Liver (tissue), 9 donors: ENCODE results near the gene EHD4. TPM values are rescaled to one million over a fixed set of nuclear protein-coding genes. Genes with fewer than 3 reads are reported as not detected.

Experiments
- DNase-seq: peaks from one replicate; pipeline ENCODE4 v3.0.0-alpha.2; 2017; ENCODE audit warnings: low spot score
- H3K27ac ChIP-seq, 2 donors: one replicate each; pipeline ENCODE4 v1.7.0; 2013; ENCODE audit warnings: inconsistent platforms in 2 of 2, low read length in 2 of 2, control low read depth in 1 of 2, low read depth in 1 of 2, mild to moderate bottlenecking in 1 of 2
- H3K27me3 ChIP-seq, 4 donors: one replicate each; pipeline versions ENCODE4 v1.6.1 to v1.7.0; 2013; ENCODE audit warnings: low read length in 3 of 4, inconsistent platforms in 1 of 4, mild to moderate bottlenecking in 1 of 4, moderate library complexity in 1 of 4; ENCODE audit not compliant: control insufficient read depth in 4 of 4, insufficient read depth in 4 of 4
- H3K36me3 ChIP-seq, 4 donors: one replicate each; pipeline versions ENCODE4 v1.6.1 to v1.7.0; 2013; ENCODE audit warnings: low read length in 3 of 4, mild to moderate bottlenecking in 3 of 4, low read depth in 1 of 4, moderate library complexity in 1 of 4; ENCODE audit not compliant: control insufficient read depth in 4 of 4, insufficient read depth in 3 of 4
- H3K4me1 ChIP-seq, 4 donors: one replicate each; pipeline versions ENCODE4 v1.6.1 to v1.7.0; 2013; ENCODE audit warnings: low read length in 3 of 4, mild to moderate bottlenecking in 3 of 4, moderate library complexity in 1 of 4; ENCODE audit not compliant: control insufficient read depth in 4 of 4, insufficient read depth in 4 of 4
- H3K4me3 ChIP-seq, 3 donors: one replicate each; pipeline versions ENCODE4 v1.6.1 to v1.7.0; 2013; ENCODE audit warnings: low read length in 3 of 3, control low read depth in 1 of 3, low read depth in 1 of 3, mild to moderate bottlenecking in 1 of 3
- H3K9ac ChIP-seq, 2 donors: one replicate each; pipeline ENCODE4 v1.7.0; 2013; ENCODE audit warnings: low read length in 2 of 2, mild to moderate bottlenecking in 2 of 2, moderate library complexity in 2 of 2, control low read depth in 1 of 2, low read depth in 1 of 2
- H3K9me3 ChIP-seq, 4 donors: one replicate each; pipeline versions ENCODE4 v1.6.1 to v1.7.0; 2013; ENCODE audit warnings: low read length in 3 of 4; ENCODE audit not compliant: control insufficient read depth in 4 of 4
- ATF3 ChIP-seq: IDR thresholded peaks from 2 replicates; pipeline ENCODE4 v1.6.1; 2016; ENCODE audit warnings: antibody characterized with exemption
- CTCF ChIP-seq: fragments of 150-350 bp; IDR thresholded peaks from 2 replicates; pipeline ENCODE4 v1.5.1; 2017; ENCODE audit warnings: improper control_type of control experiment, low read depth, low read length; ENCODE audit not compliant: missing input control
- FOXA1 ChIP-seq: IDR thresholded peaks from 2 replicates; pipeline ENCODE4 v1.6.1; 2016; ENCODE audit warnings: antibody characterized with exemption
- FOXA2 ChIP-seq: IDR thresholded peaks from 2 replicates; pipeline ENCODE4 v1.6.1; 2016; ENCODE audit warnings: antibody characterized with exemption
- GABPA ChIP-seq, 2 donors: IDR thresholded peaks in 1 of 2; conservative IDR thresholded peaks in 1 of 2; 2 replicates each; pipeline ENCODE4 v1.6.1; 2016; ENCODE audit warnings: antibody characterized with exemption in 2 of 2, mild to moderate bottlenecking in 1 of 2, moderate library complexity in 1 of 2
- HNF4A ChIP-seq, 2 donors: conservative IDR thresholded peaks; 2 replicates each; pipeline ENCODE4 v1.6.1; 2016; ENCODE audit warnings: antibody characterized with exemption in 2 of 2, mild to moderate bottlenecking in 2 of 2
- HNF4G ChIP-seq: IDR thresholded peaks from 2 replicates; pipeline ENCODE4 v1.6.1; 2016; ENCODE audit warnings: antibody characterized with exemption
- JUND ChIP-seq, 2 donors: IDR thresholded peaks; 2 replicates each; pipeline ENCODE4 v1.6.1; 2016; ENCODE audit warnings: antibody characterized with exemption in 2 of 2
- MAX ChIP-seq: IDR thresholded peaks from 2 replicates; pipeline ENCODE4 v1.6.1; 2016; ENCODE audit warnings: antibody characterized with exemption
- NR2F2 ChIP-seq: IDR thresholded peaks from 2 replicates; pipeline ENCODE4 v1.6.1; 2016; ENCODE audit warnings: antibody characterized with exemption
- RAD21 ChIP-seq, 2 donors: IDR thresholded peaks; 2 replicates each; pipeline ENCODE4 v1.6.1; 2016; ENCODE audit warnings: antibody characterized with exemption in 2 of 2, mild to moderate bottlenecking in 2 of 2
- RXRA ChIP-seq, 2 donors: IDR thresholded peaks; 2 replicates each; pipeline ENCODE4 v1.6.1; 2017 to 2018; ENCODE audit warnings: antibody characterized with exemption in 2 of 2, mild to moderate bottlenecking in 1 of 2
- TAF1 ChIP-seq: conservative IDR thresholded peaks from 2 replicates; pipeline ENCODE4 v1.6.1; 2016; ENCODE audit warnings: antibody characterized with exemption, mild to moderate bottlenecking
- YY1 ChIP-seq: IDR thresholded peaks from 2 replicates; pipeline ENCODE4 v1.6.1; 2016; ENCODE audit warnings: antibody characterized with exemption, mild to moderate bottlenecking
- ZBTB33 ChIP-seq: IDR thresholded peaks from 2 replicates; pipeline ENCODE4 v1.6.1; 2016; ENCODE audit warnings: antibody characterized with exemption
- WGBS: extraction: QIAGEN DNeasy Blood & Tissue Kit; methylation state at CpG from one replicate; pipeline ENCODE4 v1.1.7; 2013; 5-methylcytosine and 5-hydroxymethylcytosine counted together
- polyA plus RNA-seq, 2 donors: library from polyadenylated mRNA; stranded (reverse) in 1 of 2; unstranded in 1 of 2; fragments of 200-250 nt in 1 of 2; fragments of >200 nt in 1 of 2; fragmentation: Nextera tagmentation in 1 of 2; extraction: Ambion mirVana in 1 of 2; gene quantifications; one replicate each; pipeline versions ENCODE4 v1.2.1 to v1.2.3, GENCODE V29; 2013 to 2015
- total RNA-seq, 2 donors: library from RNA; depleted of rRNA; stranded (reverse); fragments of >200 nt; gene quantifications; one replicate each; pipeline ENCODE4 v1.2.3, GENCODE V29; 2014
- TF ChIP-seq, protein P1 (sequence below): IDR thresholded peaks from 2 replicates; pipeline ENCODE4 v1.6.1; 2016; ENCODE audit warnings: antibody characterized with exemption, mild to moderate bottlenecking
- donor health status: healthy.
- donor health status: healthy.
- donor health status: healthy.
- donor health status: healthy.
- donor health status: healthy.

EHD4 gene
- total and polyA plus RNA-seq, 4 donors = 3.3 to 10.0 (median 6.2) TPM

- no peaks in the 10 kb centered on the region for H3K9me3 ChIP-seq
- no peak for TF ChIP-seq HNF4G
- TF ChIP-seq RAD21 (IDR thresholded peaks at IDR 0.05) = no peak
- no peak for TF ChIP-seq RXRA (IDR thresholded peaks at IDR 0.05)
- no peak for TF ChIP-seq ATF3
- TF ChIP-seq NR2F2 = no peak
- no peak for TF ChIP-seq HNF4A (conservative IDR thresholded peaks at IDR 0.05)
- TF ChIP-seq, protein P1, sequence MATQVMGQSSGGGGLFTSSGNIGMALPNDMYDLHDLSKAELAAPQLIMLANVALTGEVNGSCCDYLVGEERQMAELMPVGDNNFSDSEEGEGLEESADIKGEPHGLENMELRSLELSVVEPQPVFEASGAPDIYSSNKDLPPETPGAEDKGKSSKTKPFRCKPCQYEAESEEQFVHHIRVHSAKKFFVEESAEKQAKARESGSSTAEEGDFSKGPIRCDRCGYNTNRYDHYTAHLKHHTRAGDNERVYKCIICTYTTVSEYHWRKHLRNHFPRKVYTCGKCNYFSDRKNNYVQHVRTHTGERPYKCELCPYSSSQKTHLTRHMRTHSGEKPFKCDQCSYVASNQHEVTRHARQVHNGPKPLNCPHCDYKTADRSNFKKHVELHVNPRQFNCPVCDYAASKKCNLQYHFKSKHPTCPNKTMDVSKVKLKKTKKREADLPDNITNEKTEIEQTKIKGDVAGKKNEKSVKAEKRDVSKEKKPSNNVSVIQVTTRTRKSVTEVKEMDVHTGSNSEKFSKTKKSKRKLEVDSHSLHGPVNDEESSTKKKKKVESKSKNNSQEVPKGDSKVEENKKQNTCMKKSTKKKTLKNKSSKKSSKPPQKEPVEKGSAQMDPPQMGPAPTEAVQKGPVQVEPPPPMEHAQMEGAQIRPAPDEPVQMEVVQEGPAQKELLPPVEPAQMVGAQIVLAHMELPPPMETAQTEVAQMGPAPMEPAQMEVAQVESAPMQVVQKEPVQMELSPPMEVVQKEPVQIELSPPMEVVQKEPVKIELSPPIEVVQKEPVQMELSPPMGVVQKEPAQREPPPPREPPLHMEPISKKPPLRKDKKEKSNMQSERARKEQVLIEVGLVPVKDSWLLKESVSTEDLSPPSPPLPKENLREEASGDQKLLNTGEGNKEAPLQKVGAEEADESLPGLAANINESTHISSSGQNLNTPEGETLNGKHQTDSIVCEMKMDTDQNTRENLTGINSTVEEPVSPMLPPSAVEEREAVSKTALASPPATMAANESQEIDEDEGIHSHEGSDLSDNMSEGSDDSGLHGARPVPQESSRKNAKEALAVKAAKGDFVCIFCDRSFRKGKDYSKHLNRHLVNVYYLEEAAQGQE = no peak
- no peak for TF ChIP-seq YY1
- H3K4me1 ChIP-seq = no peaks in the 10 kb centered on the region
- no peak overlapping the region for H3K4me3 ChIP-seq
- DNase-seq = no peak
- H3K9ac ChIP-seq = no peak overlapping the region
- no peaks in the 10 kb centered on the region for H3K36me3 ChIP-seq
- WGBS = 94% methylated on average over 9 of the region's 9 CpGs
- H3K27me3 ChIP-seq = no peaks in the 10 kb centered on the region
- H3K27ac ChIP-seq = no peak overlapping the region
These were observed 117.9 kb downstream of the EHD4 start for GRCh38 chr15:41854443-41854842.

DNA sequence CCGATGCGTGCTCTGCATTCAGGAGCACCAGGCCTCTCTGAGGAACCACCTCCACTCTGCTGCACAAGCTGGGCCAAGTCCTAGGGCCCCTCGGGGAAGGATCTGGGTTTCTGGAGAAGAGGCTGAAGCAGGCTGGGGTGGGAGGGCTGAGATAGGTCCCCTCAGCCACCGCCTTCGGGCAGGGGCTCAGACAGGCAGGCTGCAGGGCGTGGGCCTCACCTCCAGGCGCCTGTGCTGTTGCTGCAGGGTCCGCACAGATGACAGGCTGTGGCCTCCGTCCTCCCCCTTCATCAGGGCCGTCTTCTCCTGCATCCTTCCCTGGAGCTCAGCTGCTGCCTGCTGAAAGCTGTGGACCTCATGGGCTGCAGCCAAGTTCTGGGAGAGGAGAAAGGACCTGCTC is 118.5 kb downstream of the EHD4 start:
- TF ChIP-seq JUND (IDR thresholded peaks at IDR 0.05) (no peak), RAD21 (IDR thresholded peaks at IDR 0.05) (no peak), GABPA (IDR thresholded peaks at IDR 0.05 in 1 of 2, conservative IDR thresholded peaks at IDR 0.05 in 1 of 2) (no peak), TAF1 (no peak), FOXA1 (no peak), HNF4A (conservative IDR thresholded peaks at IDR 0.05) (no peak), YY1 (no peak), ATF3 (no peak), FOXA2 (no peak), ZBTB33 (no peak), CTCF (no peak), RXRA (IDR thresholded peaks at IDR 0.05) (no peak), MAX (no peak), HNF4G (no peak)
- TF ChIP-seq, protein P1 = no peak
- Histone ChIP-seq H3K4me1 (no peaks in the 10 kb centered on the region), H3K4me3 (no peak overlapping the region), H3K27ac (no peak overlapping the region), H3K36me3 (peaks cover 0 to 3% (median 0%) of the 10 kb centered on the region in 4 donors), H3K9me3 (no peaks in the 10 kb centered on the region), H3K27me3 (no peaks in the 10 kb centered on the region), H3K9ac (no peak overlapping the region)
- 91% methylated on average over 10 of the region's 10 CpGs for WGBS
- no peak for DNase-seq
